NCI-H1092 treated with DMSO at 0.1 percent for 48 hours (cell line): ENCODE data around the gene ARHGAP23.
"Not testable (repeated sequence)": the region's sequence is repeated elsewhere in the genome, so short reads cannot be mapped to it uniquely, and the experiment has no call there.

ENCODE experiments used
- DNase-seq: peaks from one replicate; lab custom pipeline; 2025; lab: John Stamatoyannopoulos, UW

The ARHGAP23 gene

DNA sequence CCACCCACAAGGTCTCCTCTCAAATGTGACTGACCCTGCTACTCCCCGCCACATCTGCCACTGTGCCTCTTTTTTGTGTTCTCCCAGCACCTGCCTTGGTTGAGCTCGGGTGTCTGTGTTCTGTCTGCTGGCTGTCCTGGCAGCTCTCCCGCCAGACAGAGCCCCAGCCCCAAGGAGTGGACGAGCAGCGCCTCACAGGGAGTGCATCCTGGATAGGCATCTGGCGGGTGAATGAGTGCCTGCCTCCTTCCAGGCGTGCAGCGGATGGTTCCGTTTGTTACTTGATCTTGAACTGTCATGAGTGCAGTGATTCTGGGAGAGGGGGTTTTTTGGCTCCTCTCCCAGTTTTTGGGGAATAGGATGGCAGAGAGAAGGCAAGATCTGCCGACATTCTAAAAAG, 99.9 kb downstream of the ARHGAP23 start:
- not testable (repeated sequence) for DNase-seq

DNA sequence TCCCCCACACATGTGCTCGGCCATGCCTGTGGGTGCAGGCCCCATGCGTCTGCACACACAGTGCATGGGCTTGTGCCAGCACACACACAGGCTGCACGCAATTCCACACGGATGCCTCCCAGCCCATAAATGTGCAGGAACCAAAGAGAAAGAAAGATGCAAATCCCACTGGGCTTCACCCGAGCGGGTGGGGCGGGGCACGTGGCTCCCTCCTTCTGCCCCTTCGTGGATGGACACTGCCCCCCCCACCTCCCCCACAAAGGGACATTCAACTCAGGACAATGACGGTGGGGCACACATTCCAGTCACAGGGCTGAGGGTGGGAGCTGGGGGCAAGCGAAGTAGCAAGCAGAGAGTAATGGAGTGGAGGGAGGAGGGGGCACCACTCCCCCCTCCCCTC, 102.6 kb downstream of the ARHGAP23 start:
- DNase-seq: not testable (repeated sequence)

DNA sequence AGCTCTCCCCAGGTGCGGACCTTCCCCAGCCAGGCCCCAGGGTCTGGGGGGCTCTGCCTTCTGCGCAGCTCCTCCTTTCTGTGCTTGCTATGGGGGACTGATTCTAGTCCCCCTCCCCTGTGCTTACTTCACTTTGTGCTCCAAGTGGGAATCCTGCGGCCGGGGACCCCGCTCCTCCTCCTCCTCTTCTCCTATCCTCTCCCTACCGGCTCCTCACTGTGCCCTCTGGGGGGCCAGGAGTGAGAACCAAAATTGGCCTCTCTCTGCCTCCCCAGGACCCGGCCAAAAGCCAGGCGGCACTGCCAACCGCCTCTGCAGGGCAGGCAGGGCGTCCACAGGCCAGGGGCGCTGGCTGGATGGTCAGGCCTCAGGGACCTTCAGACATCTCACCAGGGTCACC, 103.5 kb downstream of the ARHGAP23 start:
- DNase-seq: not testable (repeated sequence)

DNA sequence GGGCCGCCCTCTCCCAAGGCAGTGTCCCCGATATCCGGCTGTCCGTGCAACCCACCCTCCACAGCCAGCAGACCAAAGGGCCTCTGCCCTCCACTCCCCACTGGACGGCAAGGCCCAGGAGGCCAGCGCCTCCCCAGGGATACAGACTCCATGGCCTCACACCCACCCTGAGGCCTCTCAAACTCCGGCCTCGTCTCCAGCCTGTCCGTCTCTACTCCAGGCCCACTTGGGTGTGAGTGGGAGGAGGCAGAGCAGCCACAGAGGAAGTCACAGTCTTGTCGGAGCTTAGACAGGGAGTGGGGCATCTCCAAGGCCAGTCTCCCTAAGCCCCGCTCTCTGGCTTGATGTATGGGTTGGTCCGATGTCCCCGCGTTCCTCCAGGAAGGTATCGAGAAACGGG, 104.2 kb downstream of the ARHGAP23 start:
- DNase-seq: no peak

DNA sequence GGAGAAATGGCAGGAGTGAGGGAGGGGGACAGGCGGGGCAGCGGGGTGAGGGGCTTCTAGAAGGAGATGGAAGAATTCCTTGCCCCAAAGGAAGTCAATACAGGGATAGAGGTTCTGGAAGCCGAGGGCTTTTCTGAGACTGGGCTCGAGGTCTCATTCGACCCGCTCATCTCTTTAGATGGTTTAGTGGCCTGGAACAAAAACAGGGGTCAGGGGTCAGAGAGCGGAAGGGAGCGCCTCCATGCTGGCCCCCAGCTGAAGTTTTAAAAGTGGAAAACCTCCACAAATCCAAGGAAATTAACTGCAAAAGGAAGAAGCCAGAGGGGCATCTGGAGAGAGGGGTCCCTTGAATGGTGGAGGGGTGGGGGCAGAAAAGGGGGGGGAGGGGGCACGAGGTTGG, 105.0 kb downstream of the ARHGAP23 start:
- no peak for DNase-seq

DNA sequence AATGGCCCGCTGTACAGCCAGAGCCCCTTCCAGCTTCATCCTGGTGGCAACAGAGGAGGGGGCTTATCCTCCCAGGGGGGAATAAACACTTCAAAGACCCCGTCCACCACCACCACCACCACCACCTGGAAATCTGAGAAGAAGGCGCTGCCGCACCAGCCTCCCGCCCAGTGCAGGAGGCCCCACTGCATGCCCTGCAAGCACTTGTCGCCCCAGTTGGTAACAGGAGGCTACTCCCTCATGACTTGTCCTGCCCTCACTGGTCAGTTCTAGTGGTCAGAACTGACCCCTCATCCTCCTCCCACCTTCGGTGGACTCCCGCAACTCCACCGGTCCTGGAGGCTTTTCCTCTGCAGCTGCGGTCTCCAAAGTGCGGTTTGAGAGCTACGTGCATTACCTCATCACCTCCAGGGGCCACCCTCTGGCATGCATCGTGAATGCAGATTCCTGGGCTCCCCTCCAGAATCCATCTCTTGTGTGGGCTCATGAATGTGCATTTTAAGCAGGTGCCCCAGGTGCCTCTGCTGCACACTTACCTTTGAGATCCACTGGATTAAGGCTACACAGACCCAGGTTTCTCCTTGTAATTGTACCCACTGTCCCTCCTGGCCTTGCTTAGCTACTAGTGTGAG, 105.7 kb downstream of the ARHGAP23 start:
- no peak for DNase-seq

DNA sequence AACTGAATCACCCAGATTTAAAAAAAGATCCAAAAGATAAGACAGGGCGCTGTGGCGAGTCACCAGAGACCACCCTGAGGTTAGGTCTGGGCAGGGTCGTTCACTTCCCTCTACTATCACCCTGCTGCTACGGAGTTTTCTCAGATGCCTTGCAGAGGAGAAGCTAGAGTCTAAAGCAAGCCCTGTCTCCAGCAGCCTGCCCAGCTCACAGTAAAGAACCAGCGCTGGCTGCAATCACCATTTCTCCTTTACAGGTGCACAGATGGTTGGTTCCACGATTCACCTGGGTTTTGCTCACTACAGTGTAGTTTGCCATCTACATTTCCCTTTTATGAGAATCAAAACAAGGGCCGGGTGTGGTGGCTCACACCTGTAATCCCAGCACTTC, 106.2 kb downstream of the ARHGAP23 start:
- no peak for DNase-seq

DNA sequence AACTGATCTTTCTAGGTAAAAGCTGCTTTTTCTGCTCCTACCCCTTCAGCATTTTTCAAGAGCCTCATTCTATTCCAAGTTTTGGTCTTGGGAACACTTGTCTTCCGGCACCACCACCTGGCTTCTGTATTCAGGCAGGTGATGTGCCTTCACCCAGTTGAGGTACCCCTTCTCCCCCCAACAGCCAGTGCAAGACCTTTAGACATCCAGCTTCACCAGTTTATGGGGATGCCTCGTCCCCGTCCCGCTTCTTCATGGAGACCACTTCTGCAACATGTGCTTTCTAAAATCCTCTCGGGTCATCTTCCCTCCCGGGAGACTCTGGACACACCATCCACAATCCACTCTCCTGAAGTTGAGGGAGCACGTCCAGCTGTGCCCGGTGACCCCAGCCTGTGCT, 107.6 kb downstream of the ARHGAP23 start:
- DNase-seq: no peak

DNA sequence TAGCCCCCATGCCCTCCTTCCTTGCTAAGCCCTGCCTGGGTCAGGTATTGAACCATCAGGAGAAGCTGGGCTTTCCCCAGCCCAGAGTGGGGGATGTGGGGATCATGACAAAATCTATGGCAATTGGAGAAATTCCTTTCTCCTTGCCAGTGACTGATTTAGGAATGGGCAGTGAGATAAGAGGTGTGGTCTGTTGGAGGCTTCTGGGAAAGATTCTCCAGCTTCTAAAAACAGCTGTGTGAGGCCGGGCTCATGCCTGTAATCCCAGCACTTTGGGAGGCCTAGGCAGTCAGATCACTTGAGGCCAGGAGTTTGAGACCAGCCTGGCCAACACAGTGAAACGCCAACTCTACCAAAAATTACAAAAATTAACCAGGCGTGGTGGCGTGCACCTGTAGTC, 108.4 kb downstream of the ARHGAP23 start:
- DNase-seq: no peak

DNA sequence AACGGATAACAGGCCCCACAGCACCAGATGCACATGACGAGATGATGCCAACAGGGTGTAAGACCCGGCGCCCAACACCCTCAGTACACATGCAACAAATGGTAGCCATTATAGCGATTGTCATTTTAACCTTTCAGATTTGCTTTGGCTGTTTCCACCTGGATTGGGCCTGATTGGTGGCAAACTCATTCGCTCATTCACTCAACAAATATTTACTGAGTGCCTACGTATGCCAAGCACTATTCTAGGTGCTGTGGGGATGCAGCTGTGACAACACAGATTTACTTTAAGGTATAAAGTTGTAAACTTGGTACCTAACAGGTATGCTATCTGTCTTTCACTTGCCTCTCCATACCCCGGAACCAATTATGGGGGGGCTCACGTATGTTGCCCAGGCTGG, 110.6 kb downstream of the ARHGAP23 start:
- DNase-seq: peak; percentile 88

DNA sequence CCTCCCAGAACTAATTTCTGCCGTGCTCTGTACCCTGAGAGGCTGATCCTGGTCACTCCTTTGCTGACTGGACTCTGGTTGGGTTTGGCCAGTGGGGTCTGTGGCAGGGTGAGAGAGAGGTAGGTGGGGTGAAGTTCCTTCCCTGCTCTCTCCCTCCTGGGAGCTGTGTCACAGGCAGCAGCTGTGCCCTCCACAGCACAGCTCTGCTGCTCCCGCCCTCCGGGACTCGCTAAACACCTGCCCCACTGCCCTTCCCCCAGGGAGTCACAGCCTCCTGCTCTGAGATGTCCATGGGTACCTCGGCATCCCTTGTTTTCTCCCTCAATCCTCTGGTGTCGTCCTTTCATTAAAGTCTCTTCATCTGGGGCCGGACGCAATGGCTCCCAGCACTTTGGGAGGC, 111.1 kb downstream of the ARHGAP23 start:
- peak; percentile 71 for DNase-seq

DNA sequence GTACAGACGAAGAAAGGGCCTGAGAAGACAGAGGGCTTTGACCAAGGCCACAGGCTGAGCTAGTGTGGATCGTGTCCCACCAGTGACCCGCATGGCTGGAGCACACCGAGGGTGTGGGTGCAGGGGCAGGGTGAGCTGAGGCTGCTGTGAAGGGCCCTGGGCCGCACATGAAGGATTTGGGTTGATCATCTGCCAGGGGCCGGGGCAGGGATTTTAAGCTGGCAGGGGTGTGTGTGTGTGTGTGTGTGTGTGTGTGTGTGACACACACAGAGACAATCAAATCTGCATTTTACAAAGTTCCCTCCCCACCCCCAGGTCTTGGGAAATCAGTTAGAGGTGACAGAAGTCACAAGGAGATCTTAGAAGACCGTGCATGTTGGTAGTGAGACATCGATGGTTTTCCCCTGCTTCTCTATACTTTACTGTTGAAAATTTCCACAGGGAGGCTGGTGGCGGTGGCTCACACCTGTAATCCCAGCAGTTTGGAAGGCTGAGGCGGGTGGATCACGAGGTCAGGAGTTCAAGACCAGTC, 112.3 kb downstream of the ARHGAP23 start:
- no peak for DNase-seq

DNA sequence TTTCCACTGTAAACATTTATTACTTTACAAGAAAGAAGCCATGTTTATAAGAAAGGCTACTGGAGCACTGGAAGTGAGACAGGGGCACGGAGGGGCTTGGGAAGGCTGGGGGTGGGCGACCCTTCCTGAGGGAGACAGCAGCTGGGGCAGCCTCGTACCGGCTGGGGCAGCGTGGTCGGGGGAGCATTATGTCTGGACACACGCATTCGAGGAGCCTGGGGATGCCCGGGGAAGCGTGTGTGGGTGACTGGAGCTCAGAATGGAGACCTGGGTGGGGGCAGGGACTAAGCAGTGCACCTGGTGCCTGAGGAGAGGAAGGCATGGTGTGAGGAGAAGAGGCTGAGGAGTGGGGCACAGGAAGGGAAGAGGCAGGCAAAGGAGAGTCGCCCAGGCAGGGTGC, 113.0 kb downstream of the ARHGAP23 start:
- no peak for DNase-seq

DNA sequence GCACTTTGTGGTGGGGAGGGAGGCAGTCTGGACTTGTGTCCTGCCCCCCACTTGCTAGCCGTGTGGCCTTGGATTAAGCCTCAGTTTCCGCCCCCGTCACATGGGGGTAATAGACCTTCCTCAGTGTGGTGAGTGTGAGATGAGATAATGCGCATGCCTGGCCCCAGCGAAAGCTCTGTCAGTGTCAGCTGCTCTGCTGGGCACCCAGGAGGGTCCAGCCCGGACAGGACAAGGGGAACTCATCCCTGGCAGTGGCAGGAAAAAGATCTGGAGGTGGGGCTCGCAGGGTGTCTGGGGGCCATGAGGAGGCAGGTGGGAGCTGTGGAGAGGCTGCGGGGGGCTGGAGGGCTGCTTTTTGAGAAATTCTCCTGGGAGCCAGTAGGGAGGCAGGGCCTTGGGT, 114.0 kb downstream of the ARHGAP23 start:
- no peak for DNase-seq

DNA sequence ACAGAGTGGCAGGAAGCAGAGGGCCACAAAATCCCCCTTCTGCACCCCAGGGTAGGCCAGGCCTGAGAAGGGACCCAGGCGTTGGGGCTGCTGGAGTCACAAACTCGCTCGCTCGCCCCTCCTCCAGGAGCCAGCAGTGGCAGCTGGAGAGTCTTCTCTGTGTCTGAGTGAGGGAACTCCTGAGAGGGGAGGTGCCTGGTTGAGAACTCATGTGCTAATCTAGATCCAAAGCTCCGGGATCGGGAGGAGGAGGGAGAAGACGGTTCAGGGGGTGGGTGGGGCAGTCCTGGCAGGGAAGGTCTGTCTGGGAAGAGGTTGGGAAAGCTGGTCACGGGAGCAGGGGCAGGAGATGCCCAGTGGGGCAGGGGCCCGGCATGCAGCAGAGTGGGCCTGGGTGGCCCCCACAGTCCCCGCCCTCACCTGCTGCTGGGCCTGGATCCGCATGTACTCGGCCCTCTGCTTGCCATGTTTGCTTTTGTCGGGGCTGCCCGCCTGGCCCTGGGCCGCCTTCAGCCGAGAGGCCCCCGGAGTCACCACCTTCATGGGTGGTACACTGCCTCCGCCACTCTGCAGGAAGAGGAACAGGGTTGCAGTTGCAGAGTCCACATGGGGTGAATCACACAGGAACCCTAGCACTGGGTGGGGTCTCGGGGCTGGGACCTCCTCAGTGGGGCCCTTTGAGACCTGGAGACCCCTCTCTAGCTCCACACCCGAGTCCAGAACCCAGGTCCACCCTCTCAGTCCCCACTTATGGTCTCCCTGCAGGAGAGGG, 115.3 kb downstream of the ARHGAP23 start:
- DNase-seq: no peak

DNA sequence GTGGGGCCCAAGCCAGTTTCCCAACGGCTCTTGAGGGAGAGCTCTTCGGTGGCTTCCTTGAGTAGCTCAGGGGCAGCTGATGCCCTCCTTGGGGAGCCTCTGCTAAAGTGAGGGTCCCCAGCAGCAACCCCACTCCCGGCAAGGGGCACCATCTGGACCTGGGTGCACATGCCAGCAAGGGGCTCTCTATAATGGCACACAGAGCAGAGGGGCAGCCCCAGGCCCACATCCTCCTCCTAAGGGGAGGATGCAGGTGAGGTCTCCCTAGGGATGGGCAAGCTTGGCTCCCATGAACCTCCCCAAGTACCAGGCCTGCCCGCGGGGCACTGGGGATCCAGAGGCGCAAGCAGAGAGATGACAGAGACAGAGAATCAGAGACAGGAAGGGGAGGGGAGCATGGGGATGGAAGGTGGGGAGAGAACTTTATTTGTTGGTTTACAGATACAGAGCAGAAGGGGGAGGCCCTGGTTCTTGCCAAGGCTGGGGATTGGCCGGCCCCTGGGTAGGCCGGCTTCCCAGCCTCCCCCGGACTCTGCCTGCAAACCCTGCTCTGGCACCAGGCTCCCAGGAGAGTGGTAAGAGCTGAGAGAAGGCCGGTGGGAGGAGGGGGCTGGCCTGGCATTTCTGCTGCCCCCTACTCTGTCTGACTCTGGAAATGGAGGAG, 116.0 kb downstream of the ARHGAP23 start:
- no peak for DNase-seq

DNA sequence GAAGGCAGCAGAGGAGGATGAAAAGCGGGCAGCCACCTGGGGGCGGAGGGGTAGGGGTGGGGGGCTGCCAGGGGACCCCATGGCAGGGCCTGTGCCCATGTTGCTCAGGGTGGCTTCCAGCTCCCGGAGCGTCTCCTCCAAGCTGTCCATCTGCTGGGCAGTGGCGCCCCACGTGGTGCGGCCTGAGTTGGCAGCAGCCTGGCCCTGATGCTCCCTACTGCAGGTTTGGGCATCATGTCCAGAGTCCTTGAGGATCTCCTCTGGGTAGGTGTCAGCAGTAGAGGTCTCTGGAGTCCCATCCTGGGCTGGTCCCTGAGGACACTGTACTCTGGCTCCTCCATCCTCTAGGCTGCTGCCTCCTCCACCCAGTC, 116.6 kb downstream of the ARHGAP23 start:
- DNase-seq: no peak

DNA sequence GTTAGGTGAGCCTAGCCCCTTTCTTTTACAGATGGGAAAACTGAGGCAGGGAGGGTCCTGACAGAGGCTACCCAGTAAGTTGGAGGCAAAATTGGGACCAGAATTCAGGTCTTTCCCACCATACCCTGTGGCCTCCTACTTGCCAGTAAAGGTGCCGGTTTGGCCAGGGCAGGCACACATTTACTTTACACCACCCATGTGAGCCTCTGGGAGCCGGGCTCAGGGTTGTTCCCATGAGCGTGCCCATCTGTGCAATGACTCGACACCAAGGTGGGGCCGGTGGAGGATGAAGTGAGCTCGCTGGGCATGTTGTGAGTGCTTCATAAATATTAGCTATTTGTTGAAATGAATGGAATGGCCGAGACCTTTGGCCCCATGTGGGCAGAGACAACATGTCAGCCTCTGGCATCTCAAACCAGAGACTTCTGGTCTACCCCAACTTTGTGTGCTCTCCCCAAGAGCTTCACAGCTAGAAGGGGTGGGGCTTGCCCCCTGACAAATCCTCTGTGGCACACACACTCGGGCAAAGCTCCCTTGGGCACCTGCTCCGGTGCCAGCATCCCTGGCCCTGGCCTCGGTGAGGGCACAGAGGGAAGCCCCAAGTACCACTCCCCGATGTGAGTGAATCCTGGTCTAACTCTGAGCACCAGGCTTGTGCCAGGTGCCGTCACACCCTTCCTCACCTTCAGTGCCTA, 117.4 kb downstream of the ARHGAP23 start:
- DNase-seq: no peak

DNA sequence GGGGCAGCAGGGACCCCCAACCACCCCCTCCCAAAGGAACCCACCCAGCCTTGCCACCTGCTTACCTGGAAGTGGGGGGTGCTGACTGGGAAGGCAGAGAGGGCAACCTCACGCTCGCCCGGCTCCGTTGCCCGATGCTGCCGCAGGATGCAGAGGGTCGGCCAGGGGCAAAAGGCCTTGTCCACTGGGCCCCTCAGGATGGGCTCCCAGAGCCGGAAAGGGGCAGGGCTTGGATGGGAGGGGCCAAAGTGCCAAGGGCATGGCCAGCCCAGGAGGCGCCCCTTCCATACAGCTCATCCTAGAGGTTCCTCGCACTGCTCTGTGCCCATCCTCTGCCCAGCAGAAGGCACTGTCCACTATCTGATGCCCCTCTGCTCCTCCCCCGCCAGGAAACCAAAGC, 118.1 kb downstream of the ARHGAP23 start:
- no peak for DNase-seq

DNA sequence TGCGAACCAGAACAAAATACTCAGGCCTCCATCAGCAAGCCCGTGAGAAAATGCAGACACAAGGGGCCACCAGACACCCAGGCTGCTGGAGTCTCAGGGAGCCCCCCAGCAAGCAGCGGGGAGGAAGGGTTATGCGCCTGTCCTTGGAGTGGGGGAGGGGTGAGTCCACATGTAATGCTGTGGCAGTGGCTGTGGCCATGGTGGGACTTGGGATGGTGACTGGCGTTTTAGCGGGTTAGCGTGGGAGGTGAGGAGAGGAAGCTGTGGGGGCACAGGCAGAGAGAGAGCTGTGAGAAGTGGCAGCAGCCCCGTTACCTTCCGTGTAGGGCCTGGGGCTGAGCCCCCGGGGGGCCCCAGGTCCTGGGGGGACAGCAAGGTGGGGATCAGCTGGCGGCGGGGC, 119.2 kb downstream of the ARHGAP23 start:
- no peak for DNase-seq

DNA sequence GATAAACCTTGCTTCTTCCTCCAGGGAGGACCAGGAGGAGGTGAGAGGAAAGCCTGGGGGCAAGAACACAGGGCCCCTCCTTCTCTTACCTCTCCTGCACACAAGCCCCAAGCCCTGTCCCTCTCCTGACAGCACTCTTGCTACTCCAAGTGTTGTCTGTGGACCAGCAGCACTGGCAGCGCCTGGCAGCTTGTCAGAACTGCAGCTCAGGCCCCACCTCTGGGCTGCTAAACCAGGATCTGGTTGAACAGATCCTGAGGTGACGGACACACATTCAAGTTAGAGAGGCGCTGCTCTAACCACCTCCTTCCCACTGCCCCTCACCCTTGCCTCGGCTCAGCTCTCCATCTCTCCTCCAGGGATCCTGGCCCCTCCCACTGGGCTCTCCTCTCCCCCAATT, 121.0 kb downstream of the ARHGAP23 start:
- no peak for DNase-seq

DNA sequence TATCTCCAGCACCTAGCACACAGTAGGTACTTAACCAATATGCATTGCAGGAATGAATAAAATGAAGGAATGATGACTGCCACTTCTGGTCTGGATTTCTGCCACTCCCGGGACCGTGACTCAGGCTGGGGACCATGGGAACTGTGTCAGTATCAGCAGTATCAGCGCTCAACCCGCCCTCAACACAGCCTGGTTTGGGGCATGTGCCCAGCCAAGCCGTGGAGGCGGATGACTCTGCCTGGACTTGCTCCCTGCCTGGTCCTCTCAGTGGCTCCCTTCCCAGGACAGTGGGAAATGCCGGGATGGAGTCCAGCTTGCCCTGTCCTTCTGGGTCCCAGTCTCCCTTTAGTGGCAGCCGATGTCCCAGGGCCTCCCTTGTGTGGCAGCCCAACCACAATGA, 122.4 kb downstream of the ARHGAP23 start:
- no peak for DNase-seq

DNA sequence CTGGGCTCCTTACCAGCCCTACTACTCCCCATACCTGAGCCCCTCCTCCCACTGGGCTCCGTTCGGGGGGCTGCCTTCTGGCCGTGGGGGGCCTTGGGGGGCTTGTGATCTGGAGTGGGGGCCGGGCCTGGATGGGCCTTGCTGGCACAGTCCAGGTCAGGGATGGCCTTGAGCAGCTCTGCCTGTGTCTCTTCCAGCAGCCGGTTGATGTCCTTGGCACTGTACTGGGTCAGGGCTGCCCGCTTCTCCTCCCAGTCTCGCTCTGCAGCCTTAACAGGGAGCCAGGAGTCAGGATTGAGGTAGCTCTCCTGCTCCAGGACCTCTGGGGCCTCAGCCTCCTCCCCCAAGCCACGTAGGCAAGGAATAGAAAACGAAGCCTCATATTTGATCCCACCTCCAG, 122.9 kb downstream of the ARHGAP23 start:
- no peak for DNase-seq
